ENCODE data around the gene ZNF358. TPM values are rescaled to one million over a fixed set of nuclear protein-coding genes. Genes with fewer than 3 reads are reported as not detected.

The ZNF358 gene
- total RNA-seq, 1 experiment from 2014 or later = 33.8 TPM

GRCh38 chr19:7505288-7505681, 10.6 kb upstream of the ZNF358 start:
- no peak for DNase-seq
- Histone ChIP-seq H3K4me1 (no peaks in the 10 kb centered on the region), H3K27ac (no peak overlapping the region), H3K36me3 (no peaks in the 10 kb centered on the region), H3K9me3 (replicated peaks) (no peaks in the 10 kb centered on the region), H3K4me3 (no peak overlapping the region), H3K27me3 (no peaks in the 10 kb centered on the region)

- Histone ChIP-seq H3K27ac (no peak overlapping the region), H3K4me1 (no peaks in the 10 kb centered on the region), H3K9me3 (replicated peaks) (no peaks in the 10 kb centered on the region), H3K4me3 (no peak overlapping the region), H3K27me3 (no peaks in the 10 kb centered on the region), H3K36me3 (no peaks in the 10 kb centered on the region)
- no peak for DNase-seq
Measured at GRCh38 chr19:7505682-7506384, 10.1 kb upstream of the ZNF358 start.

- Histone ChIP-seq H3K36me3 (no peaks in the 10 kb centered on the region), H3K4me1 (no peaks in the 10 kb centered on the region), H3K4me3 (no peak overlapping the region), H3K27me3 (no peaks in the 10 kb centered on the region), H3K9me3 (replicated peaks) (no peaks in the 10 kb centered on the region), H3K27ac (no peak overlapping the region)
- peak; percentile 54 to 57 for DNase-seq
Measured at GRCh38 chr19:7506385-7507328, 9.2 kb upstream of the ZNF358 start.

- DNase-seq = peak; percentile 71 to 78
- no peaks in the 10 kb centered on the region for H3K27me3 ChIP-seq
- H3K4me1 ChIP-seq = no peaks in the 10 kb centered on the region
- no peak overlapping the region for H3K27ac ChIP-seq
- no peak overlapping the region for H3K4me3 ChIP-seq
- no peaks in the 10 kb centered on the region for H3K9me3 ChIP-seq (replicated peaks)
- no peaks in the 10 kb centered on the region for H3K36me3 ChIP-seq
Measured at GRCh38 chr19:7507884-7508283, 8.0 kb upstream of the ZNF358 start.

GRCh38 chr19:7509625-7510024, 6.3 kb upstream of the ZNF358 start:
- Histone ChIP-seq H3K4me3 (no peak overlapping the region), H3K27ac (no peak overlapping the region), H3K36me3 (no peaks in the 10 kb centered on the region), H3K9me3 (replicated peaks) (no peaks in the 10 kb centered on the region), H3K4me1 (no peaks in the 10 kb centered on the region; the same call in 1 of the 2 replicates), H3K27me3 (no peaks in the 10 kb centered on the region)
- peak in 1 of 2 experiments; percentile 24 for DNase-seq

GRCh38 chr19:7512400-7512851, 3.5 kb upstream of the ZNF358 start:
- no peak overlapping the region for H3K27ac ChIP-seq
- no peaks in the 10 kb centered on the region for H3K36me3 ChIP-seq
- H3K9me3 ChIP-seq (replicated peaks) = no peaks in the 10 kb centered on the region
- DNase-seq = peak in 1 of 2 experiments; percentile 48
- H3K4me1 ChIP-seq = peaks cover 3% of the 10 kb centered on the region; the same call in 1 of the 2 replicates
- H3K4me3 ChIP-seq = no peak overlapping the region
- no peaks in the 10 kb centered on the region for H3K27me3 ChIP-seq

GRCh38 chr19:7513809-7514642, 1.9 kb upstream of the ZNF358 start:
- no peak for DNase-seq
- Histone ChIP-seq H3K9me3 (replicated peaks) (no peaks in the 10 kb centered on the region), H3K36me3 (no peaks in the 10 kb centered on the region), H3K27ac (no peak overlapping the region), H3K4me3 (no peak overlapping the region), H3K4me1 (peaks cover 3% of the 10 kb centered on the region; the same call in 1 of the 2 replicates), H3K27me3 (no peaks in the 10 kb centered on the region)

- no peaks in the 10 kb centered on the region for H3K27me3 ChIP-seq
- H3K9me3 ChIP-seq (replicated peaks) = no peaks in the 10 kb centered on the region
- peaks cover 3% of the 10 kb centered on the region; the same call in 1 of the 2 replicates for H3K4me1 ChIP-seq
- no peaks in the 10 kb centered on the region for H3K36me3 ChIP-seq
- peak overlapping the region; percentile 63 for H3K4me3 ChIP-seq
- H3K27ac ChIP-seq = peak overlapping the region; percentile 74
- DNase-seq = peak; percentile 40 to 53
Measured at GRCh38 chr19:7515110-7515644, 726 bp upstream of the ZNF358 start.

GRCh38 chr19:7516333-7516732, 430 bp downstream of the ZNF358 start:
- peak in 1 of 2 experiments; percentile 15 for DNase-seq
- peak overlapping the region; percentile 71 for H3K4me3 ChIP-seq
- H3K4me1 ChIP-seq = peaks cover 3% of the 10 kb centered on the region; the same call in 1 of the 2 replicates
- H3K36me3 ChIP-seq = no peaks in the 10 kb centered on the region
- no peaks in the 10 kb centered on the region for H3K27me3 ChIP-seq
- H3K9me3 ChIP-seq (replicated peaks) = no peaks in the 10 kb centered on the region
- H3K27ac ChIP-seq = peak overlapping the region; percentile 45; the same call in 1 of the 2 replicates

GRCh38 chr19:7516878-7517277, 975 bp downstream of the ZNF358 start:
- no peak for DNase-seq

GRCh38 chr19:7519361-7520130, 3.6 kb downstream of the ZNF358 start:
- no peak overlapping the region for H3K27ac ChIP-seq
- no peaks in the 10 kb centered on the region for H3K36me3 ChIP-seq
- no peak overlapping the region for H3K4me3 ChIP-seq
- H3K4me1 ChIP-seq = peaks cover 6% of the 10 kb centered on the region; the same call in 1 of the 2 replicates
- H3K9me3 ChIP-seq (replicated peaks) = no peaks in the 10 kb centered on the region
- no peak for DNase-seq
- H3K27me3 ChIP-seq = no peaks in the 10 kb centered on the region

More at GRCh38 chr19:7516878-7517277, 975 bp downstream of the ZNF358 start:
- peak overlapping the region; percentile 71 for H3K4me3 ChIP-seq
- H3K36me3 ChIP-seq = no peaks in the 10 kb centered on the region
- H3K4me1 ChIP-seq = peaks cover 3% of the 10 kb centered on the region; the same call in 1 of the 2 replicates
- no peak overlapping the region for H3K27ac ChIP-seq
- H3K9me3 ChIP-seq (replicated peaks) = no peaks in the 10 kb centered on the region
- no peaks in the 10 kb centered on the region for H3K27me3 ChIP-seq

- H3K27me3 ChIP-seq = no peaks in the 10 kb centered on the region
- DNase-seq = no peak
- no peak overlapping the region for H3K4me3 ChIP-seq
- H3K9me3 ChIP-seq (replicated peaks) = no peaks in the 10 kb centered on the region
- no peaks in the 10 kb centered on the region for H3K36me3 ChIP-seq
- peaks cover 4% of the 10 kb centered on the region; the same call in 1 of the 2 replicates for H3K4me1 ChIP-seq
- no peak overlapping the region for H3K27ac ChIP-seq
Measured at GRCh38 chr19:7520131-7521051, 4.5 kb downstream of the ZNF358 start.
